Measurements from ENCODE around the gene ZNF778. TPM values are rescaled to one million over a fixed set of nuclear protein-coding genes. Genes with fewer than 3 reads are reported as not detected.

Gene ZNF778
- total and polyA plus RNA-seq, 2 of the 13 experiments (the other 11 are each of a cell fraction or from before 2014, with no cell fraction given) = 3.8 to 7.2 TPM

- TF ChIP-seq DZIP1 (CRISPR knock-in tag; IDR thresholded peaks at IDR 0.05) = no peak; the same call in 1 of the 2 replicates
- peak; percentile 7; the same call in 1 of the 2 replicates for TF ChIP-seq SIX4 (CRISPR knock-in tag; IDR thresholded peaks at IDR 0.05)
- no peak for TF ChIP-seq NFE2L1 (CRISPR knock-in tag; IDR thresholded peaks at IDR 0.05; ENCODE audit: borderline replicate concordance)
- TF ChIP-seq ZNF720 (CRISPR knock-in tag; IDR thresholded peaks at IDR 0.05) = peak; percentile 32; the same call in 1 of the 2 replicates
- peak; percentile 64; the same call in 1 of the 2 replicates for TF ChIP-seq ETV6 (CRISPR knock-in tag; conservative IDR thresholded peaks at IDR 0.05)
- peak; percentile 84 for TF ChIP-seq ATF2 (CRISPR knock-in tag; IDR thresholded peaks at IDR 0.05)
- peak; percentile 59; the same call in 1 of the 2 replicates for TF ChIP-seq RFXANK (CRISPR knock-in tag; IDR thresholded peaks at IDR 0.05)
- TF ChIP-seq XRCC5 (optimal IDR thresholded peaks at IDR 0.05; ENCODE audit: low read length) = peak; percentile 95
- no peak for TF ChIP-seq NFATC3 (CRISPR knock-in tag; IDR thresholded peaks at IDR 0.05)
- peak; percentile 84 for TF ChIP-seq THAP9 (CRISPR knock-in tag; IDR thresholded peaks at IDR 0.05; ENCODE audit: borderline replicate concordance)
- TF ChIP-seq TERF1 (CRISPR knock-in tag; IDR thresholded peaks at IDR 0.05) = no peak
- TF ChIP-seq ZNF589 (CRISPR knock-in tag; conservative IDR thresholded peaks at IDR 0.05) = peak; percentile 94
- no peak for TF ChIP-seq ZFP62 (CRISPR knock-in tag; IDR thresholded peaks at IDR 0.05)
- no peak for TF ChIP-seq MAFF (IDR thresholded peaks at IDR 0.05; ENCODE audit: low read depth, low read length)
- TF ChIP-seq U2AF1 (optimal IDR thresholded peaks at IDR 0.05; ENCODE audit: low read depth, low read length) = no peak
- TF ChIP-seq DMAP1 (CRISPR knock-in tag; IDR thresholded peaks at IDR 0.05) = peak; percentile 51; the same call in 1 of the 2 replicates
- TF ChIP-seq ZSCAN12 (CRISPR knock-in tag; IDR thresholded peaks at IDR 0.05) = 0 out of 2 replicates have a peak, but pooled peaks have one; percentile 54
- peak; percentile 68; the same call in 1 of the 2 replicates for TF ChIP-seq YEATS4 (CRISPR knock-in tag; IDR thresholded peaks at IDR 0.05; ENCODE audit: borderline replicate concordance)
- no peak for TF ChIP-seq CBX1 (IDR thresholded peaks at IDR 0.05; ENCODE audit: low read depth)
- 0 out of 2 replicates have a peak, but pooled peaks have one; percentile 59 for TF ChIP-seq ZBTB20 (CRISPR knock-in tag; IDR thresholded peaks at IDR 0.05; ENCODE audit: borderline replicate concordance, low read depth)
- TF ChIP-seq ZNF24 (IDR thresholded peaks at IDR 0.05) = 0 out of 2 replicates have a peak, but pooled peaks have one; percentile 22
- TF ChIP-seq KLF13 (CRISPR knock-in tag; IDR thresholded peaks at IDR 0.05) = 0 out of 2 replicates have a peak, but pooled peaks have one; percentile 12
- peak; percentile 31; the same call in 1 of the 2 replicates for TF ChIP-seq BORCS8-MEF2B (CRISPR knock-in tag; IDR thresholded peaks at IDR 0.05)
Observed at GRCh38 chr16:89197633-89198416, 19.7 kb upstream of the ZNF778 start (continued).

All from HepG2 (cell line).